GM12873 (cell line): ENCODE results near the gene WNT4.

Experiments used
- TF ChIP-seq, protein P1 (sequence below): IDR thresholded peaks from 2 replicates; pipeline ENCODE4 v1.5.1; 2012; ENCODE audit warnings: low read depth, mild to moderate bottlenecking, moderate library complexity, low read length, control low read depth; ENCODE audit not compliant: insufficient read depth; ENCODE audit errors: missing control alignments

Gene WNT4

DNA sequence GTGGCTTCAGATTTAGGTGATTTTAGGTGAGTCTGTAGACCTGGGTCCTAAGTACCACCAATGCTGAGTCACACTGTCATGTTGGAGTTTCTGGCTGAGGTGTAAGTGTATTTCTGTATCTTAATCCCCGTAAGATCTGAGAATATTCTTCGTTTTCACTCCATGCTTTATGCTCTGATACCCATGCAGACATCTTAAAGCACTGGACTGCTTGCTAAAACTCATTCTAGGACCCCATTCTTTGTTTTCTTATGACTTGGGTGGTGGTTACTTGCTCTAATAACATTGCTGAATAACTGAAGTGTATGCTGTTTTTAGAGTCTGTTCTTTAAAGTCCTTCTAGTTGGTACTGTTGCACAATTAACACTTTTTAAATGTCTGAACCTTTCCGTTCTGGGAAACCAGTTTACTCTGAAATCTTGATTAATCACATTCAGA, 53.7 kb downstream of the WNT4 start:
- TF ChIP-seq, protein P1, sequence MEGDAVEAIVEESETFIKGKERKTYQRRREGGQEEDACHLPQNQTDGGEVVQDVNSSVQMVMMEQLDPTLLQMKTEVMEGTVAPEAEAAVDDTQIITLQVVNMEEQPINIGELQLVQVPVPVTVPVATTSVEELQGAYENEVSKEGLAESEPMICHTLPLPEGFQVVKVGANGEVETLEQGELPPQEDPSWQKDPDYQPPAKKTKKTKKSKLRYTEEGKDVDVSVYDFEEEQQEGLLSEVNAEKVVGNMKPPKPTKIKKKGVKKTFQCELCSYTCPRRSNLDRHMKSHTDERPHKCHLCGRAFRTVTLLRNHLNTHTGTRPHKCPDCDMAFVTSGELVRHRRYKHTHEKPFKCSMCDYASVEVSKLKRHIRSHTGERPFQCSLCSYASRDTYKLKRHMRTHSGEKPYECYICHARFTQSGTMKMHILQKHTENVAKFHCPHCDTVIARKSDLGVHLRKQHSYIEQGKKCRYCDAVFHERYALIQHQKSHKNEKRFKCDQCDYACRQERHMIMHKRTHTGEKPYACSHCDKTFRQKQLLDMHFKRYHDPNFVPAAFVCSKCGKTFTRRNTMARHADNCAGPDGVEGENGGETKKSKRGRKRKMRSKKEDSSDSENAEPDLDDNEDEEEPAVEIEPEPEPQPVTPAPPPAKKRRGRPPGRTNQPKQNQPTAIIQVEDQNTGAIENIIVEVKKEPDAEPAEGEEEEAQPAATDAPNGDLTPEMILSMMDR = no peak

GRCh38 chr1:22088331-22088730, 54.6 kb downstream of the WNT4 start:
- TF ChIP-seq, protein P1 = no peak

DNA sequence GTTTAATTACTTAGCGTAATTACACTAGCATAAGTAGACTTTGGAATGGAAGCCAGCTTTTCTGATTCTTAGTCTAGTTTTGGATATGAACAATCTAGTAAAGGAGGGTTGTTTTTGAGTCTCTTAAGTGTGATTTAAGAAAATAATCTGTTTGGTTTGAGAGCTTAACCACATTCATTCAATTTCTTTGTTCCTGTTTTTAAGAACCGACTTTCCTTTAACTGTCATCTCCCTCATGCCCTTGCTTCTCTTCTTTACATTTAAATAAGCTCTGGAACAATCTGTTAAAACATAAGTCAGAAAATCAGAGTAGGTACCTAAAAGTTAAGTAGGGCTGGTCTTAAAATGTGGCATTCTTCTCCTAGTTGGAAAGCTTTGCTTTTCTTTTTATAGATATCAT, 62.7 kb downstream of the WNT4 start:
- TF ChIP-seq, protein P1 = no peak

DNA sequence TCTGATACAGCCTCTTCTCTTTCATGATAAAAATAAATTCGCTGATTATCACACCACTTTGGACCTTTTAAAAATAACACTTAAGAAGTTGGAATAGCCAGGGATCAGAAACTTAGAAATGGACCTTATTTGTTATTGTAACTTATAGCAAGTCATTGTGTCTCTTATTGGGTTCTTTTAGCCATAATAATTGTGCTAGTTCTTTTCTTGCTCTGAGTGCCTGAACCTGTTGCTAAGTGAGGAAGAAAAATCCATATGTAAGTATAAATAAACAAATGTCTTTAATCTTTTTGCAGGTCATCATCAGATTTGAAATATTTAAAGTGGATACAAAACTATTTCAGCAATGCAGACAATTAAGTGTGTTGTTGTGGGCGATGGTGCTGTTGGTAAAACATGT, 64.8 kb downstream of the WNT4 start:
- TF ChIP-seq, protein P1 = no peak

GRCh38 chr1:22077728-22078127, 65.2 kb downstream of the WNT4 start:
- TF ChIP-seq, protein P1 = no peak

- TF ChIP-seq, protein P1 = no peak
These were observed 66.6 kb downstream of the WNT4 start for GRCh38 chr1:22076346-22076745.

DNA sequence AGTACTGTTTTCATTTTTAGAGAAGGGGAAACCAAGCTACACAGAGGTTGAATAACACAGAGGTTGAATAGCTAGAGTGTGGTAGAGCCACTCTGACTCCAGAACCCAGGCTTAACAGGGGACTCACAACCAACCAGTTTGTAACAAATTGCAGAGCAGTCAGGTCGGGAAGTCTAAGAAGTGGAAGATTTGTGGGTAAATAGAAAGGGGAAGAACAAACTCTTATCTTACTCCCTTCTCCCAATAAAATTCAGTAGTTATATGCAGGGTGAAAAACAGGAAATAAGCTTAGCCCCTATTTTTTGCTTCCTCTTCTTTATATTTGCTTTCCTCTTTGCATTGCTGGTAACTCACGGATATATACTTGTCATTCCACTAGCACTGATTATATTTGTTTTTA, 67.2 kb downstream of the WNT4 start:
- TF ChIP-seq, protein P1 = no peak
